Embryonic facial prominence (tissue), 1 donor: ENCODE data around the gene TENM4.
A peak's percentile ranks its signal among the peaks of the same experiment; 100 is the strongest.

Source experiments
- DNase-seq: peaks from one replicate; pipeline ENCODE4 v3.0.0-alpha.2; 2016; ENCODE audit errors: extremely low spot score

The TENM4 gene

GRCh38 chr11:79419120-79419519 is 21.7 kb downstream of the TENM4 start:
- no peak for DNase-seq

- DNase-seq, result no peak
Observed at GRCh38 chr11:79418241-79418640, 22.6 kb downstream of the TENM4 start.

- DNase-seq, result no peak
Observed at GRCh38 chr11:79417069-79417920, 23.5 kb downstream of the TENM4 start.

- no peak for DNase-seq
Observed at GRCh38 chr11:79415912-79416311, 24.9 kb downstream of the TENM4 start.

GRCh38 chr11:79415411-79415810 is 25.4 kb downstream of the TENM4 start:
- DNase-seq, result no peak

GRCh38 chr11:79414644-79415317 is 26.0 kb downstream of the TENM4 start:
- DNase-seq, result no peak

GRCh38 chr11:79414041-79414440 is 26.8 kb downstream of the TENM4 start:
- DNase-seq, result no peak

- DNase-seq, result peak; percentile 14
Observed at GRCh38 chr11:79413268-79413667, 27.6 kb downstream of the TENM4 start.

- no peak for DNase-seq
Observed at GRCh38 chr11:79412761-79413160, 28.1 kb downstream of the TENM4 start.

GRCh38 chr11:79409330-79409729 is 31.5 kb downstream of the TENM4 start:
- DNase-seq, result no peak

GRCh38 chr11:79406376-79406775 is 34.5 kb downstream of the TENM4 start:
- no peak for DNase-seq

- DNase-seq, result no peak
Observed at GRCh38 chr11:79404806-79405205, 36.0 kb downstream of the TENM4 start.

- DNase-seq, result no peak
Observed at GRCh38 chr11:79404325-79404724, 36.5 kb downstream of the TENM4 start.

- DNase-seq, result no peak
Observed at GRCh38 chr11:79403839-79404238, 37.0 kb downstream of the TENM4 start.

- DNase-seq, result no peak
Observed at GRCh38 chr11:79402912-79403311, 37.9 kb downstream of the TENM4 start.

GRCh38 chr11:79400717-79401330 is 40.0 kb downstream of the TENM4 start:
- no peak for DNase-seq

- DNase-seq, result no peak
Observed at GRCh38 chr11:79400206-79400605, 40.6 kb downstream of the TENM4 start.

- no peak for DNase-seq
Observed at GRCh38 chr11:79397252-79397651, 43.6 kb downstream of the TENM4 start.

- DNase-seq, result no peak
Observed at GRCh38 chr11:79396674-79397073, 44.2 kb downstream of the TENM4 start.

GRCh38 chr11:79396001-79396400 is 44.8 kb downstream of the TENM4 start:
- no peak for DNase-seq

GRCh38 chr11:79393362-79394043 is 47.3 kb downstream of the TENM4 start:
- no peak for DNase-seq

GRCh38 chr11:79392161-79392560 is 48.7 kb downstream of the TENM4 start:
- DNase-seq, result no peak
